ENCODE results near the gene KLRG1.

DNA sequence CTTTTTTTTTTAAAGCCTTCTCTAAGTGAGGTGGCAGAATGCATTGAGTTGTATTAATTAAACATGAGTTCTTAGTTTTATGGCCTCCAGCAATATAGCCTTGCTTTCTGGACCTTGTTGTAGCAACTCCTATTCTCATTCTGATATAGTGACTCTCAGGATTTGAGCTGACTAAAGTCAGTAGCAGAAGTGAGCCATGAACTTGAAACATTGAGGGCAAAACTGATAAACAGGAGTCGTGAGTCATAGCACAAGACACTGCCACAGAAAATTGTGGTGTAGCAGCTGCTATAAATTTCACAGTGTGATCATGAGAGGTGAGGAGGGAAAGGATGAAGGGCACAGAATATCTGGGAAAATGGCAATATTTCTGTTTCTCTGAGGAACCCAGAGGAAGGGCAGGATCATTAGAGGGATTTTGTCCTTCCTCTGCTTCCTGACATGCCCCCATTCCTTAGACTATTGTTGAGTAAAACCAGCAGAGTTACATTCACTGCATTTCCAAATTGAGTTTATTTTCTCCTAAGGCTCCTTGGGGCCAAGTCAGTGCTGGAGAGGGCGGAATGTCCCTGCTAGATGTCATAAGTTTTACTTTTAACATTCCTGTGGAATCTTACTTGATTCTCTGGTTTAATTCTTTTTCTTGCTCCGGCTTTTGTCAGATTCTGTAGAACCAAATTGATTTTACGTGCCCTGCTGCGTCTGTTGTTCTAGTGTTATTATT, 7.5 kb downstream of the KLRG1 start:
- TF ChIP-seq POLR2A (IDR thresholded peaks at IDR 0.05), result no peak
- TF ChIP-seq, protein P1, sequence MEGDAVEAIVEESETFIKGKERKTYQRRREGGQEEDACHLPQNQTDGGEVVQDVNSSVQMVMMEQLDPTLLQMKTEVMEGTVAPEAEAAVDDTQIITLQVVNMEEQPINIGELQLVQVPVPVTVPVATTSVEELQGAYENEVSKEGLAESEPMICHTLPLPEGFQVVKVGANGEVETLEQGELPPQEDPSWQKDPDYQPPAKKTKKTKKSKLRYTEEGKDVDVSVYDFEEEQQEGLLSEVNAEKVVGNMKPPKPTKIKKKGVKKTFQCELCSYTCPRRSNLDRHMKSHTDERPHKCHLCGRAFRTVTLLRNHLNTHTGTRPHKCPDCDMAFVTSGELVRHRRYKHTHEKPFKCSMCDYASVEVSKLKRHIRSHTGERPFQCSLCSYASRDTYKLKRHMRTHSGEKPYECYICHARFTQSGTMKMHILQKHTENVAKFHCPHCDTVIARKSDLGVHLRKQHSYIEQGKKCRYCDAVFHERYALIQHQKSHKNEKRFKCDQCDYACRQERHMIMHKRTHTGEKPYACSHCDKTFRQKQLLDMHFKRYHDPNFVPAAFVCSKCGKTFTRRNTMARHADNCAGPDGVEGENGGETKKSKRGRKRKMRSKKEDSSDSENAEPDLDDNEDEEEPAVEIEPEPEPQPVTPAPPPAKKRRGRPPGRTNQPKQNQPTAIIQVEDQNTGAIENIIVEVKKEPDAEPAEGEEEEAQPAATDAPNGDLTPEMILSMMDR (IDR thresholded peaks at IDR 0.05), result no peak
